ENCODE data around the gene NMUR1. TPM values are rescaled to one million over a fixed set of nuclear protein-coding genes. Genes with fewer than 3 reads are reported as not detected.

NMUR1 gene
- total and polyA plus RNA-seq, 2 donors from 2014 or later, result 0.94 to 1.3 TPM

DNA sequence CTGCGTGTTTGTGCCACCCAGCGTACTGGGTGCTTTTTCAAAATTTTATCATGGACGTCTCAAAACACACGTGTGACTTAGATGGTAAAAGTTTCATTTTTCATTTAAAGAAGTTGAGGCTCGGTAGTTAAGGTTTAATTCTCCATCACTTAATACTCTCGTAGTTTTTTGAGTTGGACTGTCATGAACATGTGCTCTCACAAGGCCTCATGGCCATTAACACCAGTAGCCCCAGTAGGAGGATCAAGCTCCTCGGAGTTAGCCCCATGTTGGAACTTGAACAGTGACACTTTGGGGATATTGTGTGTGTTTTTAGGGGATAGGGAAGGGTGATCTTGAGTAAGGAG is 15.3 kb downstream of the NMUR1 start:
- peaks cover 0 to 6% (median 0%) of the 10 kb centered on the region in 3 donors for H3K4me1 ChIP-seq (ENCODE audit: control insufficient read depth in 2 of 3, insufficient read depth in 2 of 3, low read depth in 1 of 3, low read length in 3 of 3)

DNA sequence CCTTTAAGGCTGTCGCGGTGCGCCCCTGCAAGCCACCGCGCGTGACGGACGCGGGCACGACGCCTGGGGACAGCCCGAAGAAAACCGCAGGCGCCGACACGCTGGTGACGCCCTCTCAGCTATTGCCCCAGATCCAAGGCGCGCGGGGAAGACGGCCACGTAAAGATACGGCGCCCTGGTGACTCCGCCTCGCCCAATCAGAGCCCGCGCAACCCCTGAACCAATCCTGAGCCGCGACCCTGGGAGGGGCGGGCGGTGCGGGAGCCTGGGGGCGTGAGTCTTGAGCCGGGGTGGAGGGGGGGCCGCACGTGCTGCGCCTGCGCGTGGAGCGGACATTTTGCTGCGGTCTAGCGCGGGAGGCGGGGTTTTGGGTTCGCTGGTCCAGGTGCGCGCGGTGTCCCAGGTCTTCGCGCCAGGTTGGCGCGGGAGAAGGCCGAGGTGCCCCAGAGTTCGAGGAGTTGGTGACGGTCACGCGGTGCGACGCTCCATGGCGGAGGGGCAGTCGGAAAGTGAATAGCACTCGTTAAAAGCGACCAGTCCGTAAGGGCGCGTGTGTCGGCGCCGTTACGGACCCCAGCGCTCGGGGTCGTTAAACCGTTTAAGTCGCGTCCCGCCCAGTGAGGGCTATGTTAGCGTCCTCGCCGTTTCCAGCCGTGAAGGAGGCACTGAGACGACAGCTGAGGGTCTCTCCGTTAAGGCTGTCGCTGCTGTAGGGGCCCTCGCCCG is 15.9 kb downstream of the NMUR1 start:
- TF ChIP-seq, protein P1, sequence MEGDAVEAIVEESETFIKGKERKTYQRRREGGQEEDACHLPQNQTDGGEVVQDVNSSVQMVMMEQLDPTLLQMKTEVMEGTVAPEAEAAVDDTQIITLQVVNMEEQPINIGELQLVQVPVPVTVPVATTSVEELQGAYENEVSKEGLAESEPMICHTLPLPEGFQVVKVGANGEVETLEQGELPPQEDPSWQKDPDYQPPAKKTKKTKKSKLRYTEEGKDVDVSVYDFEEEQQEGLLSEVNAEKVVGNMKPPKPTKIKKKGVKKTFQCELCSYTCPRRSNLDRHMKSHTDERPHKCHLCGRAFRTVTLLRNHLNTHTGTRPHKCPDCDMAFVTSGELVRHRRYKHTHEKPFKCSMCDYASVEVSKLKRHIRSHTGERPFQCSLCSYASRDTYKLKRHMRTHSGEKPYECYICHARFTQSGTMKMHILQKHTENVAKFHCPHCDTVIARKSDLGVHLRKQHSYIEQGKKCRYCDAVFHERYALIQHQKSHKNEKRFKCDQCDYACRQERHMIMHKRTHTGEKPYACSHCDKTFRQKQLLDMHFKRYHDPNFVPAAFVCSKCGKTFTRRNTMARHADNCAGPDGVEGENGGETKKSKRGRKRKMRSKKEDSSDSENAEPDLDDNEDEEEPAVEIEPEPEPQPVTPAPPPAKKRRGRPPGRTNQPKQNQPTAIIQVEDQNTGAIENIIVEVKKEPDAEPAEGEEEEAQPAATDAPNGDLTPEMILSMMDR (IDR thresholded peaks at IDR 0.05; ENCODE audit: borderline replicate concordance, extremely low read depth, insufficient read depth), result no peak
- intact Hi-C loops (cut with DNase I), result no loop called here
- peak overlapping the region; percentile 81 to 85 for H3K27ac ChIP-seq (ENCODE audit: low read depth in 2 of 2, low read length in 2 of 2)
- DNase-seq (peak; percentile 98 to 100 (median 99)), FAIRE-seq (no peak)
- H3K27me3 ChIP-seq (ENCODE audit: control insufficient read depth, insufficient read depth, low read length), result no peaks in the 10 kb centered on the region
- peaks cover 0 to 6% (median 0%) of the 10 kb centered on the region in 3 donors for H3K4me1 ChIP-seq (ENCODE audit: control insufficient read depth in 2 of 3, insufficient read depth in 2 of 3, low read depth in 1 of 3, low read length in 3 of 3)
- H3K9me3 ChIP-seq (ENCODE audit: control insufficient read depth in 2 of 3, insufficient read depth in 1 of 3, low read length in 3 of 3), result no peaks in the 10 kb centered on the region
- peak overlapping the region; percentile 92 to 99 (median 98) for H3K9ac ChIP-seq (ENCODE audit: low read length in 3 of 3)
- H3K36me3 ChIP-seq (ENCODE audit: control insufficient read depth in 2 of 3, insufficient read depth in 3 of 3, low read length in 3 of 3), result no peaks in the 10 kb centered on the region
- peak overlapping the region; percentile 85 to 97 (median 91) for H3K4me3 ChIP-seq (ENCODE audit: low read length in 3 of 3)

More for the DNA sequence above, 15.3 kb downstream of the NMUR1 start:
- no peaks in the 10 kb centered on the region for H3K36me3 ChIP-seq (ENCODE audit: control insufficient read depth in 2 of 3, insufficient read depth in 3 of 3, low read length in 3 of 3)
- intact Hi-C loops (cut with DNase I), result no loop called here
- H3K4me3 ChIP-seq (ENCODE audit: low read length in 3 of 3), result peak overlapping the region; percentile 84 to 97 (median 85)
- peak overlapping the region; percentile 78 to 85 for H3K27ac ChIP-seq (ENCODE audit: low read depth in 2 of 2, low read length in 2 of 2)
- H3K27me3 ChIP-seq (ENCODE audit: control insufficient read depth, insufficient read depth, low read length), result no peaks in the 10 kb centered on the region
- FAIRE-seq (no peak), DNase-seq (no peak)
- peak overlapping the region; percentile 74 to 99 (median 98) for H3K9ac ChIP-seq (ENCODE audit: low read length in 3 of 3)
- TF ChIP-seq, protein P1 (IDR thresholded peaks at IDR 0.05; ENCODE audit: borderline replicate concordance, extremely low read depth, insufficient read depth), result no peak
- H3K9me3 ChIP-seq (ENCODE audit: control insufficient read depth in 2 of 3, insufficient read depth in 1 of 3, low read length in 3 of 3), result no peaks in the 10 kb centered on the region

- H3K9me3 ChIP-seq (ENCODE audit: control insufficient read depth in 2 of 3, insufficient read depth in 1 of 3, low read length in 3 of 3), result no peaks in the 10 kb centered on the region
- H3K27ac ChIP-seq (ENCODE audit: low read depth in 2 of 2, low read length in 2 of 2), result peak overlapping the region; percentile 43 to 81
- peaks cover 0 to 6% (median 0%) of the 10 kb centered on the region in 3 donors for H3K4me1 ChIP-seq (ENCODE audit: control insufficient read depth in 2 of 3, insufficient read depth in 2 of 3, low read depth in 1 of 3, low read length in 3 of 3)
- TF ChIP-seq, protein P1 (IDR thresholded peaks at IDR 0.05; ENCODE audit: borderline replicate concordance, extremely low read depth, insufficient read depth), result no peak
- no peak for FAIRE-seq
- H3K27me3 ChIP-seq (ENCODE audit: control insufficient read depth, insufficient read depth, low read length), result no peaks in the 10 kb centered on the region
- peak overlapping the region; percentile 67 to 97 (median 91) for H3K4me3 ChIP-seq (ENCODE audit: low read length in 3 of 3)
- peak overlapping the region; percentile 38 to 92 (median 84) for H3K9ac ChIP-seq (ENCODE audit: low read length in 3 of 3)
- intact Hi-C loops (cut with DNase I), result no loop called here
- H3K36me3 ChIP-seq (ENCODE audit: control insufficient read depth in 2 of 3, insufficient read depth in 3 of 3, low read length in 3 of 3), result no peaks in the 10 kb centered on the region
- DNase-seq, result no peak
Measured at GRCh38 chr2:231513746-231514224, 16.5 kb downstream of the NMUR1 start.

Data from kidney (tissue), 14 donors.